Esophagus squamous epithelium (tissue), 5 donors: Measurements from ENCODE around the gene CSMD2. TPM values are rescaled to one million over a fixed set of nuclear protein-coding genes. Genes with fewer than 3 reads are reported as not detected.

Experiments used
- DNase-seq: peaks from one replicate; lab custom pipeline; 2025; lab: John Stamatoyannopoulos, UW
- H3K27ac ChIP-seq, 4 donors: fragments of 200-600 bp; sonication (generic); one replicate each; pipeline ENCODE4 v1.5.1; 2016 to 2019; ENCODE audit warnings: mild to moderate bottlenecking in 1 of 4
- H3K27me3 ChIP-seq, 4 donors: fragments of 200-600 bp; sonication (generic); 1 replicate in 3 of 4; 2 replicates in 1 of 4; pipeline versions ENCODE4 v1.5.1 to v1.6.0; 2017 to 2021; ENCODE audit warnings: antibody characterized with exemption in 1 of 4
- H3K36me3 ChIP-seq, 3 donors: fragments of 200-600 bp; sonication (generic); one replicate each; pipeline ENCODE4 v1.5.1; 2016 to 2019
- H3K4me1 ChIP-seq, 3 donors: fragments of 200-600 bp; sonication (generic); one replicate each; pipeline ENCODE4 v1.5.1; 2017 to 2019
- H3K4me3 ChIP-seq, 4 donors: fragments of 200-600 bp; sonication (generic); 1 replicate in 3 of 4; 2 replicates in 1 of 4; pipeline ENCODE4 v1.5.1; 2016 to 2019; ENCODE audit warnings: mild to moderate bottlenecking in 2 of 4, moderate library complexity in 1 of 4
- H3K9me3 ChIP-seq, 3 donors: fragments of 200-600 bp; sonication (generic); one replicate each; pipeline ENCODE4 v1.5.1; 2016 to 2019
- POLR2A ChIP-seq, 4 donors: fragments of 450-650 bp; IDR thresholded peaks; one replicate each; pipeline ENCODE4 v1.6.1; 2017; ENCODE audit warnings: antibody characterized with exemption in 4 of 4, mild to moderate bottlenecking in 4 of 4, moderate library complexity in 3 of 4
- WGBS, 2 donors: methylation state at CpG; one replicate each; pipeline ENCODE4 v1.1.5; 2018; 5-methylcytosine and 5-hydroxymethylcytosine counted together
- intact Hi-C: fragments of 100-400 bp; cut with DNase I; formaldehyde crosslinking; loops from one replicate; pipeline ENCODE4 v1.15.0; 2022
- total RNA-seq, 4 donors: library from RNA; depleted of rRNA; stranded (reverse); fragments of >200 nt; gene quantifications; one replicate each; pipeline ENCODE4 v1.1.0, GENCODE V29; 2016
- TF ChIP-seq, protein P1 (sequence below), 6 experiments: fragments of 450-650 bp in 4 of 6; fragments of 200-600 bp in 2 of 6; sonication (generic) in 2 of 6; IDR thresholded peaks; one replicate each; pipeline ENCODE4 v1.5.1; 2016 to 2019; ENCODE audit warnings: antibody characterized with exemption in 6 of 6, mild to moderate bottlenecking in 4 of 6, moderate library complexity in 4 of 6
- donor health status: DM: yes; HTN: yes; CAD: no.

Gene CSMD2
- total RNA-seq, 4 donors from 2014 or later, result under 0.01 to 0.13 TPM; not detected in 2

DNA sequence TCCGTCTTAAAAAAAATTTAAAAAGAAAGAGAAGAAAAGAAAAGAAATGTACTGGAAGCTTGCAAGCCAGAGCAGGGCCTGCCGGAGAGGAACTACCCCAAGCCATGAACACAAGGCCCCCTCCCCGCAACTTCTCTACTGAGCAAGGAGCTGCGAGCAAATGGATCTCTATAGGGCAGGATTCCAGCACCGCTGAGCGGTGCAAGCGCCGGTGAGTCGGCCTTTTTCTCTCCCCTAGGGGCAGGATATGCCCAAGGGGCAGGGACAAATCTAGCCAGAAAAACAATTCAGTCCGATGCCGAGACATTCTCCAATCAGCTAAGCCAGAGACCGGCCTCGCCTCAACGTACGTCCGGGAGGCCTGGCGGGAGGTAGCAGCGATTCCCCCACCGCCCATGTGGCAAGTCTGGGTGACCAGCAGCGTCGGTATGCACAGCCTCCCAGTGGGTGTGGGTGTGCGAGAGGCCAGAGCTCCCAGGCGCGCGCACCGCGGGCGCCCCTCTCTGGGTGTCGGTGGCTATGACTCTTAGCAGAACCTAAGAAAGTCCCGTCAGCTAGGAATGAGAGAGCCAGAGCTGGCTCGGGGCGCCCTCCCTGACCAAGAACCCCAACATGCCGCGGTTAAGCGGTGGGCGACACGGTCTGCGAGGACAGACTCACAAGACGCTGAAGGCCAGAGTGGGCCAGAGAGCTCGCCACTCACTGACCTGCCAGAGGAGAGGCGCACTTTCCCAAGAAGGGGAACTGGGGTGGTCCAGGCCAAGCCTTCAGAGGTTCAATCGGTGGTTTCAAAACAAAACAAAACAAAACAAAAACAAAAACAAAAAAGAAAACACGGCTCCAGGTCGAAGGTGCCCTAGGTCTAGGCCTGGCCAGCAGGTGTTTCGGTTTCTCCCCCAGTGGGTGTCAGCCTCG, 1.9 kb downstream of the CSMD2 start:
- peaks cover 11 to 99% (median 18%) of the 10 kb centered on the region in 4 donors for H3K27me3 ChIP-seq
- intact Hi-C loops, result loop anchor here (10.0 kb wide), 1 partner anchor 528 kb away; no protein-coding TSS in a partner anchor
- peak overlapping the region; percentile 6 to 63 (median 41) for H3K4me3 ChIP-seq

DNA sequence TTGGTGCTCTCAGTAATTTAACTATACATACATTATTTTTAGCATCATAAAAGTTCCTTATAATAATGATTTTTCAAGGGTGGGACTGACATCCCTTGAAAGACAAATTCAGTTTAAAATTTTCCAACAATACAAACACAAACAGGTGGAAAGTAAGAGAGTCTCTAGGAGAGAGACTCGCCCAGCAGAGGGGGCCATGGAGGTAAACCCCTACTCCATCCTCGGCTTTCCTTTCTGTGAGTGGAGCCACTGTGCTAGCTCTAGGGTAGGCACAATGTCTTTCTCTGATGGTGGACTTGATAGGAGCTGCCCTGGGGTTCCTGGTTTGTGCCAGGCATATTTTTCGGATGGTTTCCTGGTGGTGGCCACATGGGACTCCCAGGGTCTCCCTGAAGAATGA, 8.3 kb downstream of the CSMD2 start:
- 52 to 65% methylated on average over 3 of the region's 3 CpGs for WGBS, 2 donors
- H3K27me3 ChIP-seq, result peaks cover 0 to 74% (median 0%) of the 10 kb centered on the region in 4 donors
- no peak for DNase-seq
- TF ChIP-seq, protein P1, sequence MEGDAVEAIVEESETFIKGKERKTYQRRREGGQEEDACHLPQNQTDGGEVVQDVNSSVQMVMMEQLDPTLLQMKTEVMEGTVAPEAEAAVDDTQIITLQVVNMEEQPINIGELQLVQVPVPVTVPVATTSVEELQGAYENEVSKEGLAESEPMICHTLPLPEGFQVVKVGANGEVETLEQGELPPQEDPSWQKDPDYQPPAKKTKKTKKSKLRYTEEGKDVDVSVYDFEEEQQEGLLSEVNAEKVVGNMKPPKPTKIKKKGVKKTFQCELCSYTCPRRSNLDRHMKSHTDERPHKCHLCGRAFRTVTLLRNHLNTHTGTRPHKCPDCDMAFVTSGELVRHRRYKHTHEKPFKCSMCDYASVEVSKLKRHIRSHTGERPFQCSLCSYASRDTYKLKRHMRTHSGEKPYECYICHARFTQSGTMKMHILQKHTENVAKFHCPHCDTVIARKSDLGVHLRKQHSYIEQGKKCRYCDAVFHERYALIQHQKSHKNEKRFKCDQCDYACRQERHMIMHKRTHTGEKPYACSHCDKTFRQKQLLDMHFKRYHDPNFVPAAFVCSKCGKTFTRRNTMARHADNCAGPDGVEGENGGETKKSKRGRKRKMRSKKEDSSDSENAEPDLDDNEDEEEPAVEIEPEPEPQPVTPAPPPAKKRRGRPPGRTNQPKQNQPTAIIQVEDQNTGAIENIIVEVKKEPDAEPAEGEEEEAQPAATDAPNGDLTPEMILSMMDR (IDR thresholded peaks at IDR 0.05), result no peak
- no peak for TF ChIP-seq POLR2A (IDR thresholded peaks at IDR 0.05)
- no peak overlapping the region for H3K27ac ChIP-seq
- no peaks in the 10 kb centered on the region for H3K4me1 ChIP-seq
- intact Hi-C loops, result no loop called here
- H3K9me3 ChIP-seq, result no peaks in the 10 kb centered on the region
- H3K4me3 ChIP-seq, result no peak overlapping the region
- H3K36me3 ChIP-seq, result no peaks in the 10 kb centered on the region

More for the DNA sequence above, 1.9 kb downstream of the CSMD2 start:
- peak; percentile 12 for DNase-seq
- WGBS, 2 donors, result 3 to 5% methylated on average over 24 to 27 of the region's 46 CpGs
- H3K4me1 ChIP-seq, result peaks cover 30 to 46% (median 33%) of the 10 kb centered on the region in 3 donors
- no peak for TF ChIP-seq POLR2A (IDR thresholded peaks at IDR 0.05)
- TF ChIP-seq, protein P1 (IDR thresholded peaks at IDR 0.05), result peak in 5 of 6 experiments; percentile 31 to 66 (median 49)
- H3K9me3 ChIP-seq, result no peaks in the 10 kb centered on the region
- H3K27ac ChIP-seq, result no peak overlapping the region
- H3K36me3 ChIP-seq, result no peaks in the 10 kb centered on the region

DNA sequence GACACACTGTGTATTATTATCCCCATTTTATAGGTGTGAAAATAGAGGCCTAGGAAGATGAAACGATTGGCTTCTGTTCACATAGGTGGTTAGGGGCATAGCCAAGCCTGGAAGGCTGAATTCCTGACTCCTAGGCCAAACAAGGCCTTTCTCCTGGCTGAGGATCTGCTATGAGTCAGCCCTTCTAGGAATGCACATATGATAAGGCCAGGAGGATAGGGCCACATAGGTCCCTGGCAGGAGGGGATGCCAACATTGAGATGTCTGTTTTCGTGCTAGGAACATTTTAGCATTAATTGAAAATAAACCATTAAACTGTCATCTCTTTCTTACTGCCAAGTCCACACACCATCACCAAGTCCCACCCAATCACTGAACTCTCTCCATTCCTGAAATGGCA, 9.2 kb downstream of the CSMD2 start:
- Histone ChIP-seq H3K9me3 (no peaks in the 10 kb centered on the region), H3K4me3 (no peak overlapping the region), H3K27me3 (peaks cover 0 to 73% (median 0%) of the 10 kb centered on the region in 4 donors), H3K4me1 (no peaks in the 10 kb centered on the region), H3K36me3 (no peaks in the 10 kb centered on the region), H3K27ac (no peak overlapping the region)
- 31 to 50% methylated on average over 2 of the region's 2 CpGs for WGBS, 2 donors
- intact Hi-C loops, result no loop called here
- no peak for TF ChIP-seq POLR2A (IDR thresholded peaks at IDR 0.05)
- TF ChIP-seq, protein P1 (IDR thresholded peaks at IDR 0.05), result no peak
- no peak for DNase-seq

DNA sequence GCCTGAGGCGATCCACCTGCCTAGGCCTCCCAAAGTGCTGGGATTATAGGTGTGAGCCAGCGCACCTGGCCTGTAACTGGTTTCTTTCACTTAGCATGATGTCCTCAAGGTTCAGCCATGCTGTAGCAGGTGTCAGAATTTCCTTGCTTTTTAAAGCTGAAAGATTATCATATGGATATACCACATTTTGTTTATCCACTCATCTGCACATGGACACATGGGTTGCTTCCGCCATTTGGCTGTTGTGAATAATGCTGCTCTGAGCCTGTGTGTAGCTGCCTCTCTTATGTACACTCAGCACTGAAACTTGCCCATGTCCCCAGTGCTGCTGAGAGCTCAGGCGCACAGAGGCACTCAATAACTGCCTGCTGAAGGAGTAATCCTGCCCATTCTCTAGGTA, 11.8 kb downstream of the CSMD2 start:
- no peaks in the 10 kb centered on the region for H3K36me3 ChIP-seq
- H3K27ac ChIP-seq, result no peak overlapping the region
- DNase-seq, result no peak
- no peak overlapping the region for H3K4me3 ChIP-seq
- TF ChIP-seq, protein P1 (IDR thresholded peaks at IDR 0.05), result no peak
- no peak for TF ChIP-seq POLR2A (IDR thresholded peaks at IDR 0.05)
- H3K27me3 ChIP-seq, result peaks cover 0 to 48% (median 0%) of the 10 kb centered on the region in 4 donors
- H3K9me3 ChIP-seq, result no peaks in the 10 kb centered on the region
- no peaks in the 10 kb centered on the region for H3K4me1 ChIP-seq
- intact Hi-C loops, result no loop called here
- 95 to 100% methylated on average over 4 of the region's 4 CpGs for WGBS, 2 donors

DNA sequence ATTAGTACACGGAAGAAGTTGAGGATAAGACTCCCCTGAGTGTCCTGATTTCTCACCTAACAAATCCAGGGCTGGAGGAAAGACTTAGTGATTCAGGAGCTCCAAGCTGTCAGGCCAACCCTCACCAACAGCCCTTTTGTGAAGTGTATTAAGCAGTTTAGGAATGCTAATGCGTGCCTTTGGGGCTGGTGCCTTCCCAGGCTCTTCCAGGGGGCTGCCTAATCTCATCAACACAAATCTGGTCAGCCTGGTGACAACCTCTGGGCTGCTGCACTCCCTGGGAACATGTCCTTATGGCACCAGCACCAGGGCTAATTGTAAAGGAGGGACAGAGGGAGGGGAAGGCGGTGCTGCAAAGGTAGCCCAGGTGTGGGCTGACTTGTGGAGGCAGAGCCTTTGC, 15.5 kb downstream of the CSMD2 start:
- TF ChIP-seq, protein P1 (IDR thresholded peaks at IDR 0.05), result no peak
- no peak for TF ChIP-seq POLR2A (IDR thresholded peaks at IDR 0.05)
- WGBS, 2 donors, result 40% methylated on average over 1 to 2 of the region's 3 CpGs

More for the DNA sequence above, 15.5 kb downstream of the CSMD2 start:
- Histone ChIP-seq H3K27ac (no peak overlapping the region), H3K4me1 (no peaks in the 10 kb centered on the region), H3K27me3 (peaks cover 0 to 43% (median 0%) of the 10 kb centered on the region in 4 donors), H3K4me3 (no peak overlapping the region), H3K9me3 (no peaks in the 10 kb centered on the region), H3K36me3 (no peaks in the 10 kb centered on the region)
- intact Hi-C loops, result no loop called here
- no peak for DNase-seq
